CD8-positive, alpha-beta memory T cell (primary cell): Measurements from ENCODE around the gene GRWD1. TPM values are rescaled to one million over a fixed set of nuclear protein-coding genes. Genes with fewer than 3 reads are reported as not detected.

Source experiments
- CTCF ChIA-PET: fragments of 350-600 bp; sonication (Branson Sonifier 250); formaldehyde crosslinking; loops from one replicate; lab custom pipeline; 2021; ENCODE audit warnings: antibody characterized with exemption; lab: Charles Lee
- POLR2A ChIA-PET: fragments of 350-600 bp; sonication (Branson Sonifier 250); formaldehyde crosslinking; loops from one replicate; lab custom pipeline; 2021; ENCODE audit warnings: antibody characterized with exemption; lab: Charles Lee
- DNase-seq, 5 donors: peaks; one replicate each; pipeline versions ENCODE4 v3.0.0 to v3.0.0-alpha.2; 2020 to 2022; ENCODE audit warnings: mixed read lengths in 1 of 5
- H3K27ac ChIP-seq: one replicate; pipeline ENCODE4 v1.7.0; 2013; ENCODE audit warnings: low read depth, mild to moderate bottlenecking, low read length, moderate library complexity
- H3K27me3 ChIP-seq: 2 replicates; pipeline ENCODE4 v1.7.0; 2013; ENCODE audit warnings: low read length, mild to moderate bottlenecking; ENCODE audit not compliant: insufficient read depth, poor library complexity, severe bottlenecking
- H3K36me3 ChIP-seq: 2 replicates; pipeline ENCODE4 v1.7.0; 2013; ENCODE audit warnings: mild to moderate bottlenecking, low read length, moderate library complexity; ENCODE audit not compliant: insufficient read depth
- H3K4me1 ChIP-seq: 2 replicates; pipeline ENCODE4 v1.7.0; 2013; ENCODE audit warnings: mild to moderate bottlenecking, low read length, moderate library complexity; ENCODE audit not compliant: insufficient read depth
- H3K4me3 ChIP-seq: 2 replicates; pipeline ENCODE4 v1.7.0; 2013; ENCODE audit warnings: mild to moderate bottlenecking, low read length
- H3K9me3 ChIP-seq: 2 replicates; pipeline ENCODE4 v1.7.0; 2013; ENCODE audit warnings: mild to moderate bottlenecking, low read length
- H3K27ac Mint-ChIP-seq, 8 donors: one replicate each; pipeline ENCODE4 v1.8.0; 2020 to 2021; ENCODE audit warnings: mixed read lengths in 8 of 8, mild to moderate bottlenecking in 6 of 8, inconsistent platforms in 3 of 8, moderate library complexity in 3 of 8
- H3K27me3 Mint-ChIP-seq, 2 donors: one replicate each; pipeline ENCODE4 v1.8.0; 2020 to 2021; ENCODE audit warnings: mixed read lengths in 2 of 2, mild to moderate bottlenecking in 1 of 2, moderate library complexity in 1 of 2
- H3K36me3 Mint-ChIP-seq, 3 donors: one replicate each; pipeline ENCODE4 v1.8.0; 2020 to 2021; ENCODE audit warnings: mixed read lengths in 3 of 3, inconsistent platforms in 1 of 3, mild to moderate bottlenecking in 1 of 3
- H3K4me1 Mint-ChIP-seq, 3 donors: one replicate each; pipeline ENCODE4 v1.8.0; 2020 to 2021; ENCODE audit warnings: mixed read lengths in 3 of 3, inconsistent platforms in 1 of 3, mild to moderate bottlenecking in 1 of 3
- H3K4me3 Mint-ChIP-seq, 7 donors: one replicate each; pipeline ENCODE4 v1.8.0; 2020 to 2021; ENCODE audit warnings: mixed read lengths in 7 of 7, mild to moderate bottlenecking in 6 of 7, moderate library complexity in 4 of 7, inconsistent platforms in 2 of 7
- H3K9me3 Mint-ChIP-seq, 5 donors: one replicate each; pipeline ENCODE4 v1.8.0; 2020 to 2022; ENCODE audit warnings: mixed read lengths in 5 of 5, mild to moderate bottlenecking in 3 of 5, moderate library complexity in 2 of 5, inconsistent platforms in 1 of 5
- polyA plus RNA-seq: library from polyadenylated mRNA; unstranded; fragments of 300-500 nt; fragmentation: Illumina TruSeq; gene quantifications from one replicate; pipeline ENCODE4 v1.2.3, GENCODE V29; 2021
- total RNA-seq, 2 experiments: library from RNA; stranded (reverse); gene quantifications; one replicate each; pipeline ENCODE4 v1.2.3, GENCODE V29; 2021

GRWD1 gene
- total and polyA plus RNA-seq, 3 experiments from 2014 or later = 45.6 to 107 (median 105) TPM

DNA sequence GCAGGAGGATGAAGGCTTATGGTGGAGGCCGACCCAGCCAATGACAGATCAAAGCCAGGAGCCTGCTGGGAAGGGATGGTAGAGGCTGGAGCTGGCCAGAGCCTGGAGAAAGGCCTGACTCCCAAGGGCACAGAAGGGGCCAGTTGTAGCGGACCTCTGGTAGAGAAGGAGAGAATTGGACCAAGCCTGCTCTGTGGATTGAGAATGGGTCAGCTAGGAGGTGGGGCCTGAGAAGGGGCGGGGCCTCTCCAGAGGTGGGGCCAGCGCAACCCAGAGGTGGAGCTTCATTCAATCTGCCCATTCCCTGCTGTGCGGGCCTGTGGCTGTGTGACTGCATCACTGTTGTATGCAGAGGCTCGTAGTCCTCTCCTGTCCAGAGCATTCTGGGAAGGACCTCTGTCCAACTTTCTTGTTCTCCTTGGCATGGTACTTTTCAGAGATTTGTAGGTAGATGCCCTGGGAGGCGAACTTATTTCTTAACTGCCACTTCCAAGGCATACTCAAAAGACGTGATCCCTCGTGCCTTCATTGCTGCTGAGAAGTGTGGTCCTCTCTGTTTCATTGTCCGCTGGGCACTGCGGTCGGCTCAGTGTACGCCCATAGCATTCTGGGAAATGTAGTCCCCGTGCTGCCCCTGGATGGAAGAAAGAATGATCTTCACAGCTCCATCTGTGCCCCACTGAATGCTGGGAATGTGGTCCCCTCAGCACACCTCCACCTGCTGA, 45.6 kb upstream of the GRWD1 start:
- peaks cover 27 to 55% (median 34%) of the 10 kb centered on the region in 3 donors for H3K4me1 Mint-ChIP-seq
- Histone ChIP-seq H3K4me3 (no peak overlapping the region), H3K4me1 (peaks cover 23% of the 10 kb centered on the region), H3K36me3 (no peaks in the 10 kb centered on the region), H3K27me3 (peaks cover 15% of the 10 kb centered on the region), H3K27ac (no peak overlapping the region), H3K9me3 (no peaks in the 10 kb centered on the region)
- no peaks in the 10 kb centered on the region for H3K36me3 Mint-ChIP-seq
- ChIA-PET CTCF (interaction anchor here (1.1 kb wide), 1 partner anchor 9 kb away, joined by 4 read pairs; the partner anchor contains the start of gene KDELR1), POLR2A (no interaction called here)
- H3K27ac Mint-ChIP-seq = peak overlapping the region in 7 of 8 donors; percentile 73 to 93 (median 80)
- H3K4me3 Mint-ChIP-seq = peak overlapping the region in 4 of 7 donors; percentile 26 to 82 (median 42)
- H3K27me3 Mint-ChIP-seq = peaks cover 15 to 20% of the 10 kb centered on the region in 2 donors
- DNase-seq = peak in 4 of 5 donors; percentile 23 to 62 (median 37)
- H3K9me3 Mint-ChIP-seq = no peaks in the 10 kb centered on the region

DNA sequence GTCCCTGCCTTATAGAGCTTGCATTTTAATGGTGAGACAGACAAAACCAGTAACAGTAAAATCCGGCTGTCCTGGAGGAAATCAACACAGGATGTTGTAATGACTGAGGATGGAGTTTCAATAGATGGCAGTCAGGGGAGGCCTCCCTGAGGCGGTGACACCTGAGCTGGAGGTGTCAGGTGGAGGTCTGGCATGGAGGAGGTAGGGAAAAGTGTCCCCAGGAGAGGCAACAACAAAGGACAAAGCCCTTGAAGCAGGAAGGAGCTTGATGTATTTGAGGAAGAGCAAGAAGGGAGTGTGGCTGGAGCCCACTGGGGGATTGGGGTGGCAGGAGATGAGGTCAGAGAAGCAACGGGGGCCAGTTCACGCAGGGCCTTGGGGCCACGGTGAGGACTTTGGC, 44.5 kb upstream of the GRWD1 start:
- DNase-seq = no peak
- ChIA-PET POLR2A (no interaction called here), CTCF (interaction anchor here (0.8 kb wide), 1 partner anchor 88 kb away, joined by 3 read pairs; no protein-coding TSS in a partner anchor)
- H3K4me1 ChIP-seq = peaks cover 16% of the 10 kb centered on the region
- no peaks in the 10 kb centered on the region for H3K9me3 ChIP-seq
- Mint-ChIP-seq H3K27me3 (peaks cover 15 to 17% of the 10 kb centered on the region in 2 donors), H3K36me3 (no peaks in the 10 kb centered on the region), H3K4me3 (peak overlapping the region in 1 of 7 donors; percentile 3), H3K27ac (peak overlapping the region in 5 of 8 donors; percentile 35 to 90 (median 53)), H3K4me1 (peaks cover 25 to 46% (median 28%) of the 10 kb centered on the region in 3 donors), H3K9me3 (peaks cover 0 to 2% (median 0%) of the 10 kb centered on the region in 5 donors)
- no peaks in the 10 kb centered on the region for H3K36me3 ChIP-seq
- H3K27me3 ChIP-seq = peaks cover 4% of the 10 kb centered on the region
- no peak overlapping the region for H3K27ac ChIP-seq
- no peak overlapping the region for H3K4me3 ChIP-seq

DNA sequence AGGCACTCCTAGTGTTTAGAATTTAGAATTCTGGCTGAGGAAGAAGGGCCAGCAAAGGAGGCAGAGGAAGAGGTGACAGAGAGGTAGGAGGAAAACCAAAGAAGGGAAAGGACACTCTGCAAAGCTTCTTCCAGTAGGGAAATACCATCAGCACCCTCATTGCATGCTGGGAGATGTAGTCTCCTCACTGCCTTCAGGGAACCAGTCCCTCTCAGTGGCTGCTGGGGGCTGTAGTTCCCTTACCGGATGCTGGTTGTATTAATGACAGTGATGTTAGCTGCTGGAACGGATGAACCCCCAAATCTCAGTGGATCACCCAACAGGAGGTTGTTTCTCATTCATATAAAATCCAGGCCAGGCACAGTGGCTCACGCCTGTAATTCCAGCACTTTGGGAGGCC, 42.2 kb upstream of the GRWD1 start:
- H3K4me3 Mint-ChIP-seq = no peak overlapping the region

DNA sequence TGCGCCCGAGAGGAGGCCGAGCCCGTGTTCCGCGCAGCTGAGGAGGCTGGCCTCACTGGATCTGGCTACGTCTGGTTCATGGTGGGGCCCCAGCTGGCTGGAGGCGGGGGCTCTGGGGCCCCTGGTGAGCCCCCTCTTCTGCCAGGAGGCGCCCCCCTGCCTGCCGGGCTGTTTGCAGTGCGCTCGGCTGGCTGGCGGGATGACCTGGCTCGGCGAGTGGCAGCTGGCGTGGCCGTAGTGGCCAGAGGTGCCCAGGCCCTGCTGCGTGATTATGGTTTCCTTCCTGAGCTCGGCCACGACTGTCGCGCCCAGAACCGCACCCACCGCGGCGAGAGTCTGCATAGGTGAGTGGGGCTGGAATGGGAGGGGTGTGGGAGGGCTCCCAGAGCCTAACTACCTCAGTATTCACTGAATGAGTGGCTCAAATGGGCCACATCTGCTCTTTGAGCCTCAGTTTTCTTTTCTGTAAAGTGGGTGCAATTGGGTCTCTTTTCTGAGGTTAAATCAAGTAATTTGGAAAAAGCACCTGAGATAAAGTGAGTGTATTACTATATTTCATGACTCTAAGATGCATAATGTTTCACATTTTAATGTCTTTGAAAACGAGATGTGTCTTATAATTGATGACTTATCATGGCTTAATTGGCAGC, 40.6 kb upstream of the GRWD1 start:
- POLR2A ChIA-PET = no interaction called here
- no peak overlapping the region for H3K4me3 ChIP-seq
- Mint-ChIP-seq H3K27me3 (peaks cover 9 to 25% of the 10 kb centered on the region in 2 donors), H3K27ac (no peak overlapping the region), H3K4me3 (no peak overlapping the region), H3K4me1 (peaks cover 12 to 22% (median 13%) of the 10 kb centered on the region in 3 donors), H3K9me3 (peaks cover 0 to 2% (median 0%) of the 10 kb centered on the region in 5 donors), H3K36me3 (no peaks in the 10 kb centered on the region)
- no peak for DNase-seq
- no peaks in the 10 kb centered on the region for H3K9me3 ChIP-seq
- no peaks in the 10 kb centered on the region for H3K4me1 ChIP-seq
- H3K36me3 ChIP-seq = no peaks in the 10 kb centered on the region
- no peaks in the 10 kb centered on the region for H3K27me3 ChIP-seq
- H3K27ac ChIP-seq = no peak overlapping the region
- CTCF ChIA-PET = interaction anchor here (0.8 to 3.7 kb wide), 4 partner anchors 9 to 26 kb away, joined by 3 to 19 read pairs (median 4); partner anchors contain the start of gene KDELR1

More for the DNA sequence above, 42.2 kb upstream of the GRWD1 start:
- Mint-ChIP-seq H3K36me3 (no peaks in the 10 kb centered on the region), H3K4me1 (peaks cover 15 to 32% (median 18%) of the 10 kb centered on the region in 3 donors), H3K27ac (peak overlapping the region in 6 of 8 donors; percentile 21 to 88 (median 44)), H3K9me3 (peaks cover 0 to 2% (median 0%) of the 10 kb centered on the region in 5 donors), H3K27me3 (peaks cover 11 to 21% of the 10 kb centered on the region in 2 donors)
- ChIA-PET POLR2A (interaction anchor here (0.7 kb wide), 1 partner anchor 317 kb away, joined by 10 read pairs; no protein-coding TSS in a partner anchor), CTCF (interaction anchor here (1.4 to 3.7 kb wide), 2 partner anchors 12 to 16 kb away, joined by 3 to 19 read pairs; partner anchors contain the start of gene KDELR1)
- peak in 4 of 5 donors; percentile 43 to 73 (median 50) for DNase-seq
- Histone ChIP-seq H3K27me3 (no peaks in the 10 kb centered on the region), H3K9me3 (no peaks in the 10 kb centered on the region), H3K4me3 (no peak overlapping the region), H3K27ac (no peak overlapping the region), H3K36me3 (no peaks in the 10 kb centered on the region), H3K4me1 (no peaks in the 10 kb centered on the region)

DNA sequence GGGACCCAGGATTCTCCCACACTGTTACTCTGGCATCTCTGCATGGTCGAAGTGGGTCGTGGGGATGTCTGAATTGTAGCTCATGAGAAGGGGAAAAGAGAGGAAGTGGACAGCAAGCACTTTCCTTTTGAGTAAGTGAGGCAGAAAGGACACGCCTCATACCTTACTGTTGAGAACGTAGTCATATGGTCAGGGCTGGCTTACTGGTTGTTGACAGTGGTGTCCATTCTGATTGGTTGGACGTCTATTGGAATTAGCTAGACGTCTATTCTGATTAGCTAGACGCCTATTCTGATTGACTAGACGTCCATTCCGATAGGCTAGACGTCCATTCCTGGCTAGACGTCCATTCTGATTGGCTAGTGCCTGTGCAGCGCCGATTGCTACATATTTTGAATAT, 39.9 kb upstream of the GRWD1 start:
- no peaks in the 10 kb centered on the region for H3K9me3 ChIP-seq
- Mint-ChIP-seq H3K4me1 (peaks cover 9 to 18% (median 13%) of the 10 kb centered on the region in 3 donors), H3K27me3 (peaks cover 9 to 25% of the 10 kb centered on the region in 2 donors), H3K27ac (no peak overlapping the region), H3K9me3 (peaks cover 0 to 2% (median 0%) of the 10 kb centered on the region in 5 donors), H3K4me3 (no peak overlapping the region), H3K36me3 (no peaks in the 10 kb centered on the region)
- H3K4me1 ChIP-seq = no peaks in the 10 kb centered on the region
- H3K36me3 ChIP-seq = no peaks in the 10 kb centered on the region
- H3K27ac ChIP-seq = no peak overlapping the region
- H3K27me3 ChIP-seq = no peaks in the 10 kb centered on the region
- DNase-seq = no peak
- no peak overlapping the region for H3K4me3 ChIP-seq
- ChIA-PET CTCF (interaction anchor here (0.8 to 1.4 kb wide), 2 partner anchors 9 to 25 kb away, joined by 4 to 5 read pairs; no protein-coding TSS in a partner anchor), POLR2A (no interaction called here)

DNA sequence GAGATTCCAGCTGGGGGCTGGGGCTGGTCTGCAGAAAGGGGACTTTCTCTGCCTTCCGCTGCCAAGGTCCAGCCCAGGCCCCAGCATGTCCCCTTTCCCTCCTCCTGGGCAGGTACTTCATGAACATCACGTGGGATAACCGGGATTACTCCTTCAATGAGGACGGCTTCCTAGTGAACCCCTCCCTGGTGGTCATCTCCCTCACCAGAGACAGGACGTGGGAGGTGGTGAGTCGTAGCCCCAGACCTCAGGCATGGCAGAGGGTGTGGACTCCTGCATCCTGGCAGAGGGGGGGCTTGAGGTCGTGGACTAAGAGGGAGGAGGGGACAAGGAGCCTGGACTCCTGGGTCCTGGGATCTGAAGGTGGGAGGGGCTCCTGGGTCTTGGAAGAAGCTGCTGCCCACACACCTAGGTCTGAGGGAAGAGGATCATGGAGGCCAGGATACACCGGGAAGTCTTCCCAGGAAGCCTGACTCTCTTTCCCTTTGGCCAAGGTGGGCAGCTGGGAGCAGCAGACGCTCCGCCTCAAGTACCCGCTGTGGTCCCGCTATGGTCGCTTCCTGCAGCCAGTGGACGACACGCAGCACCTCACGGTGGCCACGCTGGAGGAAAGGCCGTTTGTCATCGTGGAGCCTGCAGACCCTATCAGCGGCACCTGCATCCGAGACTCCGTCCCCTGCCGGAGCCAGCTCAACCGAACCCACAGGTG, 31.8 kb upstream of the GRWD1 start:
- peaks cover 12 to 35% (median 16%) of the 10 kb centered on the region in 3 donors for H3K4me1 Mint-ChIP-seq
- peaks cover 3 to 16% of the 10 kb centered on the region in 2 donors for H3K27me3 Mint-ChIP-seq
- Histone ChIP-seq H3K27me3 (no peaks in the 10 kb centered on the region), H3K27ac (no peak overlapping the region), H3K4me1 (peaks cover 13% of the 10 kb centered on the region), H3K4me3 (no peak overlapping the region), H3K36me3 (no peaks in the 10 kb centered on the region), H3K9me3 (no peaks in the 10 kb centered on the region)
- peak overlapping the region; percentile 32 to 86 (median 79) for H3K4me3 Mint-ChIP-seq
- ChIA-PET CTCF (interaction anchor here (1.1 to 2.4 kb wide), 3 partner anchors 9 to 75 kb away, joined by 4 to 8 read pairs (median 4); partner anchors contain the start of gene KDELR1), POLR2A (interaction anchor here (0.9 kb wide), 1 partner anchor 22 kb away, joined by 3 read pairs; the partner anchor contains the start of gene KDELR1)
- DNase-seq = no peak
- peak overlapping the region in 3 of 8 donors; percentile 47 to 80 (median 58) for H3K27ac Mint-ChIP-seq
- no peaks in the 10 kb centered on the region for H3K9me3 Mint-ChIP-seq
- no peaks in the 10 kb centered on the region for H3K36me3 Mint-ChIP-seq

DNA sequence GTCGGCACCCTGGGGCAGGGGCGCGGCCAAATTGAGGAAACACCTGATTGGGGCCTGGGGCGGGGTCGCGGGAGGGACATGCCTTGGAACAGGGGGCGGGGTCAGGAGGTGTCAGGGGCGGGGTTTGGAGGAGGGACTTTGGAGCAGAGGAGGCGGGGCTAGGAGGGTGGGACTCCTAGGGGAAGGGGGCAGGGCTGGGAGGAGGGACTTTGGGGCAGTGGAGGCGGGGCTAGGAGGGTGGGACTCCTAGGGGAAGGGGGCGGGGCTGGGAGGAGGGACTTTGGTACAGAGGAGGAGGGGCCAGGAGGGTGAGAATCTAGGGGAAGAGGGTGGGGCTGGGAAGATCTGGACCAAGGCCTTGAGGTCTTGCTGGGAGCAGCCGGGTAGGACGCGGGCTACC, 30.4 kb upstream of the GRWD1 start:
- Histone ChIP-seq H3K27ac (no peak overlapping the region), H3K4me1 (peaks cover 13% of the 10 kb centered on the region), H3K4me3 (no peak overlapping the region), H3K9me3 (no peaks in the 10 kb centered on the region), H3K36me3 (no peaks in the 10 kb centered on the region), H3K27me3 (no peaks in the 10 kb centered on the region)
- H3K27ac Mint-ChIP-seq = peak overlapping the region in 1 of 8 donors; percentile 14
- peak; percentile 53 to 79 (median 65) for DNase-seq
- peak overlapping the region in 6 of 7 donors; percentile 19 to 86 (median 81) for H3K4me3 Mint-ChIP-seq
- H3K9me3 Mint-ChIP-seq = no peaks in the 10 kb centered on the region
- H3K27me3 Mint-ChIP-seq = peaks cover 3 to 18% of the 10 kb centered on the region in 2 donors
- H3K36me3 Mint-ChIP-seq = no peaks in the 10 kb centered on the region
- H3K4me1 Mint-ChIP-seq = peaks cover 16 to 38% (median 19%) of the 10 kb centered on the region in 3 donors
- ChIA-PET CTCF (interaction anchor here (1.5 to 2.4 kb wide), 2 partner anchors 24 to 74 kb away, joined by 4 to 8 read pairs; partner anchors contain the start of gene KDELR1), POLR2A (interaction anchor here (0.7 kb wide), 1 partner anchor 96 kb away, joined by 3 read pairs; no protein-coding TSS in a partner anchor)
